ENCODE data around the gene DOK7.
"Not testable (repeated sequence)": the region's sequence is repeated elsewhere in the genome, so short reads cannot be mapped to it uniquely, and the experiment has no call there.

Gene DOK7

GRCh38 chr4:3522651-3523050 is 59.5 kb downstream of the DOK7 start:
- DNase-seq (ENCODE audit: low read depth) = no peak

GRCh38 chr4:3523146-3523627 is 60.1 kb downstream of the DOK7 start:
- no peak for DNase-seq (ENCODE audit: low read depth)

GRCh38 chr4:3523628-3524221 is 60.6 kb downstream of the DOK7 start:
- no peak for DNase-seq (ENCODE audit: low read depth)

GRCh38 chr4:3524349-3524748 is 61.2 kb downstream of the DOK7 start:
- DNase-seq (ENCODE audit: low read depth) = no peak

- no peak for DNase-seq (ENCODE audit: low read depth)
Measured at GRCh38 chr4:3524920-3525319, 61.8 kb downstream of the DOK7 start.

DNA sequence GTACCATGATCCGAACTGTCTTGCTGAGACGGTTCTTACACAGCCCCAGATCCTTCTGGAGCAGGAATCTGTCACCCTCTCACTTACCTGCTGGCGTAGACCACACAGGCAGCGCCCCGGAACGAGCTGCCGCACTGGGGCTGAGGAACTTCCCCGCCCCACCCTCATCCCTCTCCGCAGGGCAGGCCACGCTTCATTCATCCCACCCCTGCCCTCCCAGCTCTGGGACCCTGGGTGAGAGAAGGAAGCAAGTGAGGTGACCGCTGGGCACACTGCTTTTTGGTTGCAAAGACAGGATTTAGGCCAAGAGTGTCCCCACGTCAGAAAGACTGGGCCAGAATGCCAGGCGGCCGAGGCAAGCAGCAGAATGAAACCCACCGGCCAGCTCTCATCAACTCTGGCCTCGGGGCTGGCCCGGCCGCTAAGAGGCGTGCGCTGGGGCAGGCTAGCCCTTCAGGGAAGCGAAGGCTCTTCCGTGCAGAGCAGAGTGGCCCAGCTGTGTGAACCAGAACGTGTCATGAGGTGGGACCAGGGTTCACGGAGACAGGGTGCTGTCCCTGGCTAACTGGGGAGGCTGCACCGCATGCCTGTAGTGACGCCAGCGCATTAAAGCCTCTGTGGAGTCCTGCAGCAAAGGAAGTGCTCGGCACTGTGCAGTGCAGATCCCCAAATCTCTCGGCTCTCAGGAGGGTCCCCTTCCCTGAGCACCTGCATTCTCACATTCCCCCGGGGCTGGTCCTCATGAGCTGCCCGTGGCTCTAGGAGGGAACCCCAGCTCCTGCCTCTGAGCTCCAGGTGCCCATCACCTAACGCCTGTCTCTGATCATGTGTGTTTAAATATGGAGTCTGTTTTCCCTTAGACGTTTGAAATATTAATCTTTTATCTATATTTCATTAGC is 62.7 kb downstream of the DOK7 start:
- no peak for DNase-seq (ENCODE audit: low read depth)

GRCh38 chr4:3526456-3526855 is 63.4 kb downstream of the DOK7 start:
- no peak for DNase-seq (ENCODE audit: low read depth)

GRCh38 chr4:3527101-3527913 is 64.2 kb downstream of the DOK7 start:
- DNase-seq (ENCODE audit: low read depth) = no peak

DNA sequence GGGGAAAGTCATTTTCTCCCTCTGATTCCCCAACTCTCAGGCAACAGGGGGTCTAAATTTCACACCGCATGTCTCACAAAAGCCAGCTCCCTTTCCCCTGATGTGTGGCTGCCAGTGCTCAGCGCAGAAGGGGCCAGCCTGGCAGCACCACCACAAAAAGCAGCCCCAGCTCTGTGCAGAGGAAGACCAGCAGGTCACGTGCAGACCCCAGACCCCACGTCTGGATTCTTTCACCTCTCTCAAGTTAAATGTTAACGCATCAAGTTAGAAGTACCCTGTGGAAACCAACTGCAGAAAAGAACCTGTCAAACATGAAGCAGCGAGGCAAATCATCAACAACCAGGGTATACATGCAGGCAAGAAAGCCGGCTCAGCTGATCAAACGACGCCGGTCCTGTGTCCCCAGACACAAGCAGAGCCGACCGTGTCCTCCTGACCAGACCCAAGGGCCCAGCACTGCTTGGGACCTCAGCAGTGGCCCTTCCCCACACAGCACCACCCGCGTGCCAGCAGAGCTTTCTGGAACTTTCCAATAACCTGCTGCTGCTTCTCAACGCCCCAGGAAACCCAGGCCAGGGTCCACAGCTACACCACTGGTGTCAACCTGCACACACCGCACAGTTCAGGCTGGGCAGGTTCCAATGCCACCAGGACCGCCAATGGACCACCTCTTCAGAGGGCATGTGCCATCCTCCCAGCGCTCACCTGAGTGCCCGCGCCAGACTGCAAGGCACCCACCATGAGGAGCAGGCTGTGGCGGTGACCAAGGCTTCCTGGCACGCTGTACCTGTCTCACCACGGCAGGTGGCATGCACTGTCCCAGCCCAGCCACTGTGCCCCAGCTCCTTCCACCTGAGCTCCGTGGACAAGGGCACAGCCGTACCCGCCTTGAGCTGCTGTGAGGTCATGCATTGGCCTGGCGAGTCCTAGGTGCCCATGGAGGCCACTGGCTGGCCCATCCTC is 65.1 kb downstream of the DOK7 start:
- DNase-seq (ENCODE audit: low read depth) = no peak

DNA sequence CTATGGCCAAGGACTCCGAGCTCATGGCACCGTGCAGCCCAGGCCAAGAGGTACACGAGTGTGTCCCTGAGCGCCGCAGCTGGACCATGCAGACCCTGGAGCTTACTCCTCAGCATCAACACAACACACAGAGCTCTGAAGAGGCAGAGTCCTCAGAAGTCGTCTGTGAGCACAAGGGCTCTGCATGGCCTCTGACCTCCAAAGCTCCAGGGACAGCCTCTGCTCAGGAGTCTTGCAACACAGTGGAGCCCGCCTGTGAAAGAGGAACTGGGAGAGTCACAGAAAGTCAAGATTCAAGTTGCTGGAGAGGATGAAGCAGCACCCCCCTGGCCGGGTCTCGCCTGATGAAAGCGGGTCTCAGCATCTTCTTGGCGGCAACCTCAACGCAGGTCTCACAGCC is 66.3 kb downstream of the DOK7 start:
- no peak for DNase-seq (ENCODE audit: low read depth)

- DNase-seq (ENCODE audit: low read depth) = no peak
Measured at GRCh38 chr4:3530051-3530450, 66.9 kb downstream of the DOK7 start.

DNA sequence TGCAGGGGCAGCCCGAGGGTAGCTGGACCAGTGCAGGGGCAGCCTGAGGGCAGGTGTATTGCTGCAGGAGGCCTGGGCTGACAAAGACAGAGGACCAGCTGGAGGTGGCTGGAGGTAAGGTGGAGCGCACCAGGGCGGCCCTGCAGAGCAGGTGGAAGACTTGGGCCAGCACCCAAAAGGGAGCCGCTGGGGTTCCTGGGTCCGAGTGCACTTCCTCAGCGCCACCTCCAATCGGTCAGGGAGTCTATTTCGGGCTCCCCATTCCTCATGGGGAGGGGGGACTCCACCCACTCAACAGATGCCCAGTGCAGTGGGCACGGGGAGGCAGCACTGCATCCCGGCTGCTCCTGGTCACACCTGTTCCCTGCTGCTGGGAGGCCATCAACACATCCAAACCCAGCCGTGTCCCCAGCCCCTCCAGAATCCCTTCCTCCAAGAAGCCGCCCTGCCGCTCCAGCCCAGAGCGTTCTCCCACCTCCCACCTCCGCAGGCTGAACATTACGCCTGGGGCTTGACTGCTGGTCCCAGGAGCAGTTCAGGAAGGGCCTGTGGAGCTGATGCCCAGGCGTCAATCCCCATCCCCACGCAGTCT is 67.7 kb downstream of the DOK7 start:
- DNase-seq (ENCODE audit: low read depth) = no peak

DNA sequence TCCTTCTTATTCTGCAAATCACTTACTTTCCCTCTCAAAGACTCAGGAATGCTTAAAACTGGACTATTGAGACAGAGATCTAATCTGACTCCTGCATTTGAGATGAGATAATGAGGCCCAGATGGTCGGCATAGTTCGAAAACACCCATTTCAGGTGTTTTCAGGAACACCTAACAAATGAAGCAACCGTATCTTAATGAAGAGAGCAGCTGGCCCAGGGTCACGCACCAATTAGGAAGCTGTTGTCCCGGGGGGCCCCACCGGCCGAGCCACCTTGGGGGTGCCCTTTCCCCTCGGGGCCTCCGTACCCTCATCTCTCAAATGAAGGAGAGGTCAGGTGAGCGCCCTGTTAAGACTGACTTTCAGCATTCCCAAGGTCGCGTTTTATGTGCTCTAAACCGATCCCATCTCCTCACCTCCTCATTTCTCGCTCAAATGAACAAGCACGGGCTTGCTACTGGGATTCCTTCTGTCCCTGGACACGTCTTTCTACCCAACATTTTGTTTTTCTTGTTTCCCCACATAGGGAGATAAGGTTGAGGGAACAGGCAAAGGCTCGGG is 68.3 kb downstream of the DOK7 start:
- no peak for DNase-seq (ENCODE audit: low read depth)

GRCh38 chr4:3531879-3532750 is 69.0 kb downstream of the DOK7 start, which contains the start of gene LRPAP1:
TSS of gene LRPAP1 (minus strand) at chr4:3532422. CDS start at chr4:3532412, 10 bp downstream.
- peak; percentile 27 for DNase-seq (ENCODE audit: low read depth)

DNA sequence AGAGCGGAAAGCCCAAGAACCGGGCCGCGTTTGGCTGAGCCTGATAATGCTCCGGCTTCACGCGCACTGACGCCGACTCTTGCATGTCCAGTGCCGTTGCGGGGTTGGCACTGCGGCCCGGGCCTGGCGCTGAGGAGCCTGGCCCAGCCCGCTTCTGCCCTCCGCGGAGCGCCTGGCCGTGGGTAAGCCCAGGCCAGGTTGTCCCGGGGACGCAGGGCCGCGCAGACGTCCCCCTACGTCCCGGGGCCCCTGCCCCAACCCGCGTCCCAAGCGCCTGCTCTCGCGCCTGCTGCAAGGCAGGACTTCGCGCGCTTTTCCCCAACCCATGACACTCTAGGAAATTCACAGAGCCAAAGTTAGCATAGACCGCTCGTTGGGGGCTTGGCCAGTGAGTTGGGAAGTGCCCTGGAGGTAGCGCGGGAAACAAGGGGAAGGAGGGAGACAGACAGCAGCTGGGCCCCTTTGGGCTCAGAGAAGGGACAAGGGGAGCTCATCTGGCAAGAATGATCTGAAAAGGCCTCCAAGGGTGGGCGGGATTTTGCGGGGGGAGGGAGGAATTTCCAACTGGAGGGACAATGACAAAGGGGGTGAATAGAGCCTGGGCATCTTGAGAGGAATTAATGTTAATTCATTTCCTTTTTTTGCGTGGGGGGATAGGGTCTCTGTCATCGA is 69.8 kb downstream of the DOK7 start:
- no peak for DNase-seq (ENCODE audit: low read depth)

DNA sequence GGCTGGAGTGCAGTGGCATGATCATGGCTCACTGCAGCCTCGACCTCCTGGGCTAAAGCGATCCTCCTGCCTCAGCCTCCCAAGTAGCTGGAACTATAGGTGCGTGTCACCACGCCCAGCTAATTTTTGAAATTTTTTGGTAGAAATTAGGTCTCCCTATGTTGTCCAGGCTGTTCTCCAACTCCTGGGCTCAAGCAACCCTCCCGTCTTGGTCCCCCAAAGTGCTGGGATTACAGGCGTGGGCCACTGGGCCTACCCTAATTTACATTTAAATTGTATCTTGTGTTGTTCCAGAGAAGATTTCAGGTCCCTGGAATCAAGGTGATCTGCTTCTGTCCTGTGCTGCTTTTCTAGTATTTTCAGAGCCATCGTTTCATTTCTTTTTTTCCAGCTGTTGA is 70.3 kb downstream of the DOK7 start:
- no peak for DNase-seq (ENCODE audit: low read depth)

- not testable (repeated sequence) for DNase-seq (ENCODE audit: low read depth)
Measured at GRCh38 chr4:3535812-3536211, 72.7 kb downstream of the DOK7 start.

DNA sequence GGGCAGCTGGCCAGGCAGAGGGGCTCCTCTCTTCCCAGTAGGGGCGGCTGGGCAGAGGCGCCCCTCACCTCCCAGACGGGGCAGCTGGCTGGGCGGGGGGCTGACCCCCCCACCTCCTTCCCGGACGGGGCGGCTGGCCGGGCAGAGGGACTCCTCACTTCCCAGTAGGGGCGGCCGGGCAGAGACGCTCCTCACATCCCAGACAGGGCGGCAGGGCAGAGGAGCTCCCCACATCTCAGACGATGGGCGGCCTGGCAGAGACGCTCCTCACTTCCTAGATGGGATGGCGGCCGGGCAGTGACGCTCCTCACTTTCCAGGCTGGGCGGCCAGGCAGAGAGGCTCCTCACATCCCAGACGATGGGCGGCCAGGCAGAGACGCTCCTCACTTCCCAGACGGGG is 75.8 kb downstream of the DOK7 start:
- not testable (repeated sequence) for DNase-seq (ENCODE audit: low read depth)

- DNase-seq (ENCODE audit: low read depth) = not testable (repeated sequence)
Measured at GRCh38 chr4:3543415-3543814, 80.3 kb downstream of the DOK7 start.

Measured in GM04503 (cell line).